Activated CD8-positive, alpha-beta T cell treated with anti-CD3 and anti-CD28 coated beads for 36 hours (primary cell): ENCODE data around the gene PDE6H. TPM values are rescaled to one million over a fixed set of nuclear protein-coding genes. Genes with fewer than 3 reads are reported as not detected.

Experiments
- ATAC-seq: fragments of 200-7000 bp; cut with Tn5 transposase; one replicate; pipeline ENCODE4 v1.10.0; 2021; ENCODE audit warnings: mild to moderate bottlenecking, moderate library complexity
- CTCF ChIA-PET: fragments of 350-600 bp; sonication (Branson Sonifier 250); formaldehyde crosslinking; loops from one replicate; lab custom pipeline; 2021; ENCODE audit warnings: antibody characterized with exemption; lab: Charles Lee
- POLR2A ChIA-PET: fragments of 350-600 bp; sonication (Branson Sonifier 250); formaldehyde crosslinking; loops from one replicate; lab custom pipeline; 2021; ENCODE audit warnings: antibody characterized with exemption; lab: Charles Lee
- DNase-seq: peaks from one replicate; pipeline ENCODE4 v3.0.0-alpha.2; 2020
- H3K27ac Mint-ChIP-seq: one replicate; pipeline ENCODE4 v1.8.0; 2021; ENCODE audit warnings: mild to moderate bottlenecking, mixed read lengths
- H3K27me3 Mint-ChIP-seq: one replicate; pipeline ENCODE4 v1.8.0; 2021; ENCODE audit warnings: mixed read lengths
- H3K36me3 Mint-ChIP-seq: one replicate; pipeline ENCODE4 v1.8.0; 2021; ENCODE audit warnings: low read depth, mixed read lengths
- H3K4me1 Mint-ChIP-seq: one replicate; pipeline ENCODE4 v1.8.0; 2021; ENCODE audit warnings: low read depth, mixed read lengths
- H3K4me3 Mint-ChIP-seq: one replicate; pipeline ENCODE4 v1.8.0; 2021; ENCODE audit warnings: mild to moderate bottlenecking, moderate library complexity, mixed read lengths
- H3K9me3 Mint-ChIP-seq: one replicate; pipeline ENCODE4 v1.8.0; 2021; ENCODE audit warnings: mixed read lengths
- intact Hi-C: fragments of 100-400 bp; cut with micrococcal nuclease; formaldehyde crosslinking; loops from one replicate; pipeline ENCODE4 v1.10.0; 2022
- total RNA-seq, 2 experiments: library from RNA; stranded (reverse); gene quantifications; one replicate each; pipeline ENCODE4 v1.2.3, GENCODE V29; 2021
- TF ChIP-seq, protein P1 (sequence below): fragments of 200-600 bp; IDR thresholded peaks from one replicate; pipeline ENCODE4 v1.8.0; 2022; ENCODE audit warnings: antibody characterized with exemption, mild to moderate bottlenecking

Gene PDE6H
- total RNA-seq, 2 experiments from 2014 or later, result not detected

DNA sequence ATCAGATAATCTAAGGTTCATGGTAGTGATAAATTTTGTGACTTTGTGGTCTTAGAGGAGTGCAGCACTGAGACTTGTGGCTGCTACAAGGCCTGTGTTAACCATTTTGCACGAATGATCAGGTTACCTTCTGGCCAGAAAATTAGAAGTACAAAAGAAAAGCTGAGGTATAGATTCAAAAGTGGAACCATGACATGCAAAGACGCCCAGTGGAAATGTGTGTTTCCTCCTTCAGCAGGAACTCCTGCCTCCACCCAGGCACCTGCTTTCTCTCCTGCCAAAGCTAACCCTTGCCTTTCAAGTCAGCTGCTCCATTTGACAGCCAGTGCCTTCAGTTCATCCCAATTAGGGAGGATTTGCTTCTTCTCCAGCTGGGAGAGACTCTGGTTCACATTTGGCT, 10.1 kb downstream of the PDE6H start:
- Mint-ChIP-seq H3K36me3 (no peaks in the 10 kb centered on the region), H3K4me3 (no peak overlapping the region), H3K4me1 (peaks cover 50% of the 10 kb centered on the region), H3K9me3 (no peaks in the 10 kb centered on the region), H3K27me3 (no peaks in the 10 kb centered on the region), H3K27ac (peak overlapping the region; percentile 51)
- ChIA-PET CTCF (interaction anchor here (1.0 to 4.6 kb wide), 6 partner anchors 9 to 137 kb away, joined by 3 to 19 read pairs (median 4); no protein-coding TSS in a partner anchor), POLR2A (interaction anchor here (0.6 to 1.6 kb wide), 4 partner anchors 9 to 67 kb away, joined by 3 to 7 read pairs (median 4); no protein-coding TSS in a partner anchor)
- intact Hi-C loops, result loop anchor here (2.0 kb wide), 1 partner anchor 14 kb away; no protein-coding TSS in a partner anchor
- TF ChIP-seq, protein P1, sequence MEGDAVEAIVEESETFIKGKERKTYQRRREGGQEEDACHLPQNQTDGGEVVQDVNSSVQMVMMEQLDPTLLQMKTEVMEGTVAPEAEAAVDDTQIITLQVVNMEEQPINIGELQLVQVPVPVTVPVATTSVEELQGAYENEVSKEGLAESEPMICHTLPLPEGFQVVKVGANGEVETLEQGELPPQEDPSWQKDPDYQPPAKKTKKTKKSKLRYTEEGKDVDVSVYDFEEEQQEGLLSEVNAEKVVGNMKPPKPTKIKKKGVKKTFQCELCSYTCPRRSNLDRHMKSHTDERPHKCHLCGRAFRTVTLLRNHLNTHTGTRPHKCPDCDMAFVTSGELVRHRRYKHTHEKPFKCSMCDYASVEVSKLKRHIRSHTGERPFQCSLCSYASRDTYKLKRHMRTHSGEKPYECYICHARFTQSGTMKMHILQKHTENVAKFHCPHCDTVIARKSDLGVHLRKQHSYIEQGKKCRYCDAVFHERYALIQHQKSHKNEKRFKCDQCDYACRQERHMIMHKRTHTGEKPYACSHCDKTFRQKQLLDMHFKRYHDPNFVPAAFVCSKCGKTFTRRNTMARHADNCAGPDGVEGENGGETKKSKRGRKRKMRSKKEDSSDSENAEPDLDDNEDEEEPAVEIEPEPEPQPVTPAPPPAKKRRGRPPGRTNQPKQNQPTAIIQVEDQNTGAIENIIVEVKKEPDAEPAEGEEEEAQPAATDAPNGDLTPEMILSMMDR, result no peak
- no peak for ATAC-seq
- DNase-seq, result no peak

DNA sequence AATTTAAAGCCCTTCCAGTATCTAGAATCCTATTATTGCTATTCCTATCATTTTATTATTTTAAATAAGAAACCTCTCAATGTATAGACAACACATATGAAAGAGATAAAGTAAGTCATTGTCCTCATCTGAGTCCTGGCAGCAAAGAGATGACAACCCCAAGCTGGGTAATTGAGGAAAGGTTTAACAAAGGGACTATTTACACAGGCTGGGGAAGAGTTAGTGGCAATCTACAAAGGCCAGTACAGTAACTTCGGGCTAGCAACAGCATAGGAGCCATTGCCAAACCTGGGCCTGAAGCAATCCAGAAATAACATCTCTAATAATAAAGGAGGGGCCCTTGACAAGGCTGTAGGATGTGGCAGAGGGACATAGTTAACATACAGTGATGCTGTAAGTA, 11.2 kb downstream of the PDE6H start:
- ChIA-PET CTCF (interaction anchor here (1.0 to 4.6 kb wide), 5 partner anchors 9 to 137 kb away, joined by 3 to 19 read pairs (median 4); no protein-coding TSS in a partner anchor), POLR2A (interaction anchor here (1.6 kb wide), 1 partner anchor 19 kb away, joined by 7 read pairs; no protein-coding TSS in a partner anchor)
- H3K27ac Mint-ChIP-seq, result no peak overlapping the region
- TF ChIP-seq, protein P1, result no peak
- H3K4me1 Mint-ChIP-seq, result peaks cover 42% of the 10 kb centered on the region
- no peaks in the 10 kb centered on the region for H3K9me3 Mint-ChIP-seq
- H3K27me3 Mint-ChIP-seq, result no peaks in the 10 kb centered on the region
- DNase-seq (no peak), ATAC-seq (no peak)
- no peaks in the 10 kb centered on the region for H3K36me3 Mint-ChIP-seq
- no peak overlapping the region for H3K4me3 Mint-ChIP-seq
- intact Hi-C loops, result no loop called here

DNA sequence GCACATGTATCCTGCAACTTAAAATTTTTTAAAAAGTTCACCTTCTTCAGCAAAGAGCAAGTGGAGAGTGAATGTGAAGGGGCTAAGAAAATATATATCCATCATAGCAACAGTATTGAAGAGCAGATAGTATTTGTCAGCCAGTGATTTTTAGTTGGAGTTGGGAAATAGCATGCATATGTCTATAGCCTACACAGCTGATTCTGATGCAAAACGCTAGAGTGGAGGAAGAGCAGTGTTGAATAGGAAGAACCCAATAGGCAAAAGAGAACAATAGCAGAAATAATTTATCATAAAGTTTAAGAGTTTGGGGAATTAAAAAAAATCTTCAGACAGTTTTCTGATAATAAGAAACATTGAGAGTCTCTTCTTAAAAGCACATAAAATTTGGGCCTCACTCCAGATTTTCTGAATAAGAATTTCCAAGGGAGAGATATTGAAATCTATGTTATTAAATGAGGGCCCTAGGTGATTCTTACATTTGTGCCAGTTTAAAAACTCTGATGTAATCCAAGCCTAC, 12.0 kb downstream of the PDE6H start:
- Mint-ChIP-seq H3K27me3 (no peaks in the 10 kb centered on the region), H3K27ac (no peak overlapping the region), H3K9me3 (no peaks in the 10 kb centered on the region), H3K36me3 (no peaks in the 10 kb centered on the region), H3K4me3 (no peak overlapping the region), H3K4me1 (peaks cover 34% of the 10 kb centered on the region)
- DNase-seq (no peak), ATAC-seq (no peak)
- TF ChIP-seq, protein P1, result no peak
- ChIA-PET POLR2A (interaction anchor here (0.7 kb wide), 1 partner anchor 11 kb away, joined by 3 read pairs; no protein-coding TSS in a partner anchor), CTCF (interaction anchor here (1.2 to 4.6 kb wide), 2 partner anchors 10 to 237 kb away, joined by 3 to 19 read pairs; no protein-coding TSS in a partner anchor)
- intact Hi-C loops, result no loop called here

DNA sequence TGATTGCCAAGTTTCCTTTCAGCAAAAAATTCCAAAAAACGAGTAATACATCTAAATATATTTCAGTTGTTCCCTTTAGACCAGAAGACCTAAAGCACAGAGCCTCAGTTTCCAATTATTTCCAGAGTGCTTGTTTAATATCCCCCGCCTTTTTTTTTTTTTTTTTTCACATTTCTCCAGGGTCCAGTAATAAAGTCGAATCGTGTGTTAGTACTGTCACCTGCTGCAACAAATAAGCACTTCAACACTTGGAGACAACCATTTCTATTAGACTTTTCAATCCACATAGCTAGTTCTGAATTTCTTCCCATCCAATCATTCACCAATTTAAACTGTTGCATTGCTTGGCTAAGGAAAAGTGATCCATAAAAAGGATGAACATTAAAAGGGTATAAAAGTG, 13.6 kb downstream of the PDE6H start:
- Mint-ChIP-seq H3K27ac (no peak overlapping the region), H3K27me3 (no peaks in the 10 kb centered on the region), H3K4me3 (no peak overlapping the region), H3K36me3 (no peaks in the 10 kb centered on the region), H3K9me3 (peaks cover 9% of the 10 kb centered on the region), H3K4me1 (peaks cover 22% of the 10 kb centered on the region)
- no peak for ATAC-seq
- TF ChIP-seq, protein P1, result no peak
- ChIA-PET CTCF (interaction anchor here (0.6 to 4.6 kb wide), 7 partner anchors 9 to 213 kb away, joined by 3 to 19 read pairs (median 3); partner anchors contain the start of gene ERP27), POLR2A (no interaction called here)
- intact Hi-C loops, result no loop called here
- DNase-seq, result no peak

DNA sequence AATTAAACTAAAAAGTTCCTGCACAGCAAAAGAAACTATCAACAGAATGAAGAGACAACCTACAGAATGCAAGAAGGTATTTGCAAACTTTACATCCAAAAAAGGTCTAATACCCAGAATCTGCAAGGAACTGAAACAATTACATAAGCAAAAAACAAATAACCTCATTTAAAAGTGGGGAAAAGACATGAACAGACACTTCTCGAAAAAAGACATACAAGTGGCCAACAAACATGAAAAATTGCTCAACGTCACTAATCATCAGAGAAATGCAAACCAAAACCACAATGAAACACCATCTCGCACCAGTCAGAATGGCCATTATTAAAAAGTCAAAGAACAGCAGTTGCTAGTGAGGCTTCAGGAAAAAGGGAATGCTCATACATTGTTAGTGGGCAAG, 15.2 kb downstream of the PDE6H start:
- H3K4me3 Mint-ChIP-seq, result no peak overlapping the region
- H3K4me1 Mint-ChIP-seq, result peaks cover 16% of the 10 kb centered on the region
- ATAC-seq (no peak), DNase-seq (no peak)
- TF ChIP-seq, protein P1, result no peak
- intact Hi-C loops, result no loop called here
- no peaks in the 10 kb centered on the region for H3K36me3 Mint-ChIP-seq
- H3K9me3 Mint-ChIP-seq, result peaks cover 10% of the 10 kb centered on the region
- ChIA-PET CTCF (no interaction called here), POLR2A (no interaction called here)
- no peaks in the 10 kb centered on the region for H3K27me3 Mint-ChIP-seq
- no peak overlapping the region for H3K27ac Mint-ChIP-seq
